CD8-positive, alpha-beta memory T cell (primary cell): ENCODE data around the gene LMO1. TPM values are rescaled to one million over a fixed set of nuclear protein-coding genes. Genes with fewer than 3 reads are reported as not detected.

ENCODE experiments used
- CTCF ChIA-PET: fragments of 350-600 bp; sonication (Branson Sonifier 250); formaldehyde crosslinking; loops from one replicate; lab custom pipeline; 2021; ENCODE audit warnings: antibody characterized with exemption; lab: Charles Lee
- POLR2A ChIA-PET: fragments of 350-600 bp; sonication (Branson Sonifier 250); formaldehyde crosslinking; loops from one replicate; lab custom pipeline; 2021; ENCODE audit warnings: antibody characterized with exemption; lab: Charles Lee
- DNase-seq, 5 donors: peaks; one replicate each; pipeline versions ENCODE4 v3.0.0 to v3.0.0-alpha.2; 2020 to 2022; ENCODE audit warnings: mixed read lengths in 1 of 5
- H3K27ac ChIP-seq: one replicate; pipeline ENCODE4 v1.7.0; 2013; ENCODE audit warnings: low read depth, mild to moderate bottlenecking, low read length, moderate library complexity
- H3K27me3 ChIP-seq: 2 replicates; pipeline ENCODE4 v1.7.0; 2013; ENCODE audit warnings: low read length, mild to moderate bottlenecking; ENCODE audit not compliant: insufficient read depth, poor library complexity, severe bottlenecking
- H3K36me3 ChIP-seq: 2 replicates; pipeline ENCODE4 v1.7.0; 2013; ENCODE audit warnings: mild to moderate bottlenecking, low read length, moderate library complexity; ENCODE audit not compliant: insufficient read depth
- H3K4me1 ChIP-seq: 2 replicates; pipeline ENCODE4 v1.7.0; 2013; ENCODE audit warnings: mild to moderate bottlenecking, low read length, moderate library complexity; ENCODE audit not compliant: insufficient read depth
- H3K4me3 ChIP-seq: 2 replicates; pipeline ENCODE4 v1.7.0; 2013; ENCODE audit warnings: mild to moderate bottlenecking, low read length
- H3K9me3 ChIP-seq: 2 replicates; pipeline ENCODE4 v1.7.0; 2013; ENCODE audit warnings: mild to moderate bottlenecking, low read length
- H3K27ac Mint-ChIP-seq, 8 donors: one replicate each; pipeline ENCODE4 v1.8.0; 2020 to 2021; ENCODE audit warnings: mixed read lengths in 8 of 8, mild to moderate bottlenecking in 6 of 8, inconsistent platforms in 3 of 8, moderate library complexity in 3 of 8
- H3K27me3 Mint-ChIP-seq, 2 donors: one replicate each; pipeline ENCODE4 v1.8.0; 2020 to 2021; ENCODE audit warnings: mixed read lengths in 2 of 2, mild to moderate bottlenecking in 1 of 2, moderate library complexity in 1 of 2
- H3K36me3 Mint-ChIP-seq, 3 donors: one replicate each; pipeline ENCODE4 v1.8.0; 2020 to 2021; ENCODE audit warnings: mixed read lengths in 3 of 3, inconsistent platforms in 1 of 3, mild to moderate bottlenecking in 1 of 3
- H3K4me1 Mint-ChIP-seq, 3 donors: one replicate each; pipeline ENCODE4 v1.8.0; 2020 to 2021; ENCODE audit warnings: mixed read lengths in 3 of 3, inconsistent platforms in 1 of 3, mild to moderate bottlenecking in 1 of 3
- H3K4me3 Mint-ChIP-seq, 7 donors: one replicate each; pipeline ENCODE4 v1.8.0; 2020 to 2021; ENCODE audit warnings: mixed read lengths in 7 of 7, mild to moderate bottlenecking in 6 of 7, moderate library complexity in 4 of 7, inconsistent platforms in 2 of 7
- H3K9me3 Mint-ChIP-seq, 5 donors: one replicate each; pipeline ENCODE4 v1.8.0; 2020 to 2022; ENCODE audit warnings: mixed read lengths in 5 of 5, mild to moderate bottlenecking in 3 of 5, moderate library complexity in 2 of 5, inconsistent platforms in 1 of 5
- polyA plus RNA-seq: library from polyadenylated mRNA; unstranded; fragments of 300-500 nt; fragmentation: Illumina TruSeq; gene quantifications from one replicate; pipeline ENCODE4 v1.2.3, GENCODE V29; 2021
- total RNA-seq, 2 experiments: library from RNA; stranded (reverse); gene quantifications; one replicate each; pipeline ENCODE4 v1.2.3, GENCODE V29; 2021

Gene LMO1
- total and polyA plus RNA-seq, 3 experiments from 2014 or later = 0.29 TPM; not detected in 2

- Histone ChIP-seq H3K27ac (no peak overlapping the region), H3K27me3 (no peaks in the 10 kb centered on the region), H3K36me3 (no peaks in the 10 kb centered on the region), H3K4me1 (no peaks in the 10 kb centered on the region), H3K9me3 (no peaks in the 10 kb centered on the region), H3K4me3 (no peak overlapping the region)
- H3K27ac Mint-ChIP-seq = no peak overlapping the region
- H3K36me3 Mint-ChIP-seq = no peaks in the 10 kb centered on the region
- peaks cover 2 to 12% (median 8%) of the 10 kb centered on the region in 3 donors for H3K4me1 Mint-ChIP-seq
- ChIA-PET CTCF (interaction anchor here (1.4 kb wide), 1 partner anchor 11 kb away, joined by 3 read pairs; no protein-coding TSS in a partner anchor), POLR2A (no interaction called here)
- no peak for DNase-seq
- H3K27me3 Mint-ChIP-seq = peaks cover 27 to 44% of the 10 kb centered on the region in 2 donors
- H3K4me3 Mint-ChIP-seq = no peak overlapping the region
- H3K9me3 Mint-ChIP-seq = peaks cover 0 to 3% (median 0%) of the 10 kb centered on the region in 5 donors
These were observed 59.7 kb downstream of the LMO1 start for GRCh38 chr11:8204025-8204424.

- ChIA-PET POLR2A (no interaction called here), CTCF (interaction anchor here (1.4 to 1.8 kb wide), 2 partner anchors 11 to 13 kb away, joined by 3 to 6 read pairs; no protein-coding TSS in a partner anchor)
- Histone ChIP-seq H3K36me3 (no peaks in the 10 kb centered on the region), H3K4me1 (no peaks in the 10 kb centered on the region), H3K27me3 (no peaks in the 10 kb centered on the region), H3K9me3 (no peaks in the 10 kb centered on the region), H3K27ac (no peak overlapping the region), H3K4me3 (no peak overlapping the region)
- Mint-ChIP-seq H3K27me3 (peaks cover 24 to 42% of the 10 kb centered on the region in 2 donors), H3K4me3 (peak overlapping the region in 1 of 7 donors; percentile 66), H3K36me3 (no peaks in the 10 kb centered on the region), H3K9me3 (peaks cover 0 to 3% (median 0%) of the 10 kb centered on the region in 5 donors), H3K4me1 (peaks cover 2 to 12% (median 8%) of the 10 kb centered on the region in 3 donors), H3K27ac (no peak overlapping the region)
- DNase-seq = no peak
These were observed 60.3 kb downstream of the LMO1 start for GRCh38 chr11:8203414-8203715.

- ChIA-PET POLR2A (no interaction called here), CTCF (interaction anchor here (1.8 kb wide), 1 partner anchor 12 kb away, joined by 6 read pairs; no protein-coding TSS in a partner anchor)
- Mint-ChIP-seq H3K27me3 (peaks cover 20 to 37% of the 10 kb centered on the region in 2 donors), H3K4me3 (no peak overlapping the region), H3K27ac (no peak overlapping the region), H3K4me1 (peaks cover 2 to 12% (median 8%) of the 10 kb centered on the region in 3 donors), H3K36me3 (no peaks in the 10 kb centered on the region), H3K9me3 (peaks cover 0 to 3% (median 0%) of the 10 kb centered on the region in 5 donors)
- DNase-seq = no peak
- no peaks in the 10 kb centered on the region for H3K4me1 ChIP-seq
- no peaks in the 10 kb centered on the region for H3K9me3 ChIP-seq
- H3K36me3 ChIP-seq = no peaks in the 10 kb centered on the region
- H3K27me3 ChIP-seq = no peaks in the 10 kb centered on the region
- H3K4me3 ChIP-seq = no peak overlapping the region
- H3K27ac ChIP-seq = no peak overlapping the region
These were observed 60.9 kb downstream of the LMO1 start for GRCh38 chr11:8202516-8203413.

- Histone ChIP-seq H3K27ac (no peak overlapping the region), H3K4me1 (no peaks in the 10 kb centered on the region), H3K36me3 (no peaks in the 10 kb centered on the region), H3K9me3 (no peaks in the 10 kb centered on the region), H3K27me3 (no peaks in the 10 kb centered on the region), H3K4me3 (no peak overlapping the region)
- Mint-ChIP-seq H3K9me3 (peaks cover 0 to 2% (median 0%) of the 10 kb centered on the region in 5 donors), H3K36me3 (no peaks in the 10 kb centered on the region), H3K27ac (no peak overlapping the region), H3K4me3 (no peak overlapping the region), H3K27me3 (peaks cover 16 to 28% of the 10 kb centered on the region in 2 donors), H3K4me1 (peaks cover 0 to 7% (median 6%) of the 10 kb centered on the region in 3 donors)
- CTCF ChIA-PET = interaction anchor here (1.8 kb wide), 1 partner anchor 11 kb away, joined by 6 read pairs; no protein-coding TSS in a partner anchor
- POLR2A ChIA-PET = no interaction called here
- no peak for DNase-seq
These were observed 61.9 kb downstream of the LMO1 start for GRCh38 chr11:8201644-8202365.

- ChIA-PET CTCF (interaction anchor here (1.0 kb wide), 1 partner anchor 9 kb away, joined by 3 read pairs; no protein-coding TSS in a partner anchor), POLR2A (no interaction called here)
- no peak overlapping the region for H3K27ac ChIP-seq
- no peaks in the 10 kb centered on the region for H3K36me3 ChIP-seq
- H3K4me1 ChIP-seq = no peaks in the 10 kb centered on the region
- H3K27me3 ChIP-seq = no peaks in the 10 kb centered on the region
- DNase-seq = no peak
- H3K4me3 ChIP-seq = no peak overlapping the region
- Mint-ChIP-seq H3K27me3 (peaks cover 15 to 21% of the 10 kb centered on the region in 2 donors), H3K4me3 (no peak overlapping the region), H3K4me1 (no peaks in the 10 kb centered on the region), H3K9me3 (no peaks in the 10 kb centered on the region), H3K27ac (peak overlapping the region in 1 of 8 donors; percentile 17), H3K36me3 (no peaks in the 10 kb centered on the region)
- H3K9me3 ChIP-seq = no peaks in the 10 kb centered on the region
These were observed 64.0 kb downstream of the LMO1 start for GRCh38 chr11:8199676-8200075.

GRCh38 chr11:8196749-8197148 lies 66.9 kb downstream of the LMO1 start:
- CTCF ChIA-PET = interaction anchor here (1.2 kb wide), 1 partner anchor 23 kb away, joined by 3 read pairs; no protein-coding TSS in a partner anchor
- Mint-ChIP-seq H3K27me3 (peaks cover 13 to 29% of the 10 kb centered on the region in 2 donors), H3K4me3 (no peak overlapping the region)

GRCh38 chr11:8194956-8195355 lies 68.7 kb downstream of the LMO1 start:
- H3K36me3 Mint-ChIP-seq = no peaks in the 10 kb centered on the region
- Histone ChIP-seq H3K27me3 (no peaks in the 10 kb centered on the region), H3K9me3 (no peaks in the 10 kb centered on the region), H3K27ac (no peak overlapping the region), H3K4me3 (no peak overlapping the region), H3K4me1 (no peaks in the 10 kb centered on the region), H3K36me3 (no peaks in the 10 kb centered on the region)
- ChIA-PET POLR2A (no interaction called here), CTCF (no interaction called here)
- no peak for DNase-seq
- no peaks in the 10 kb centered on the region for H3K9me3 Mint-ChIP-seq
- H3K4me1 Mint-ChIP-seq = no peaks in the 10 kb centered on the region
- peaks cover 13 to 36% of the 10 kb centered on the region in 2 donors for H3K27me3 Mint-ChIP-seq
- no peak overlapping the region for H3K4me3 Mint-ChIP-seq
- no peak overlapping the region for H3K27ac Mint-ChIP-seq

More at GRCh38 chr11:8196749-8197148, 66.9 kb downstream of the LMO1 start:
- POLR2A ChIA-PET = no interaction called here
- Histone ChIP-seq H3K36me3 (no peaks in the 10 kb centered on the region), H3K27ac (no peak overlapping the region), H3K4me1 (no peaks in the 10 kb centered on the region), H3K9me3 (no peaks in the 10 kb centered on the region), H3K27me3 (no peaks in the 10 kb centered on the region), H3K4me3 (no peak overlapping the region)
- no peaks in the 10 kb centered on the region for H3K9me3 Mint-ChIP-seq
- H3K27ac Mint-ChIP-seq = no peak overlapping the region
- H3K4me1 Mint-ChIP-seq = no peaks in the 10 kb centered on the region
- no peaks in the 10 kb centered on the region for H3K36me3 Mint-ChIP-seq
- DNase-seq = no peak

- peaks cover 13 to 37% of the 10 kb centered on the region in 2 donors for H3K27me3 Mint-ChIP-seq
- CTCF ChIA-PET = interaction anchor here (0.9 to 1.8 kb wide), 6 partner anchors 11 to 385 kb away, joined by 3 to 9 read pairs (median 3); partner anchors contain the start of gene LMO1
These were observed 70.8 kb downstream of the LMO1 start for GRCh38 chr11:8192896-8193209.

More at GRCh38 chr11:8192896-8193209, 70.8 kb downstream of the LMO1 start:
- no peak for DNase-seq
- Histone ChIP-seq H3K4me3 (no peak overlapping the region), H3K27me3 (no peaks in the 10 kb centered on the region), H3K36me3 (no peaks in the 10 kb centered on the region), H3K9me3 (no peaks in the 10 kb centered on the region), H3K4me1 (no peaks in the 10 kb centered on the region), H3K27ac (no peak overlapping the region)
- Mint-ChIP-seq H3K9me3 (no peaks in the 10 kb centered on the region), H3K36me3 (no peaks in the 10 kb centered on the region), H3K27ac (no peak overlapping the region), H3K4me1 (no peaks in the 10 kb centered on the region), H3K4me3 (no peak overlapping the region)
- POLR2A ChIA-PET = no interaction called here
